GM12878 (cell line): ENCODE data around the gene PDZD2. TPM values are rescaled to one million over a fixed set of nuclear protein-coding genes. Genes with fewer than 3 reads are reported as not detected.

ENCODE experiments used
- ATAC-seq: fragments of 200-7000 bp; cut with Tn5 transposase; 3 replicates; pipeline ENCODE4 v1.9.1; 2020; ENCODE audit warnings: mild to moderate bottlenecking, moderate library complexity
- BruUV-seq: library from RNA; stranded (reverse); fragments of 400-500 nt; replicated peaks from 2 replicates; lab custom pipeline; 2021; lab: Mats Ljungman, UMichigan
- CTCF ChIA-PET: fragments of 300-600 bp; sonication (Branson Sonifier 250); formaldehyde crosslinking; extraction: SDS; loops from one replicate; lab custom pipeline; 2021; ENCODE audit warnings: inconsistent platforms; lab: Yijun Ruan, JAX
- POLR2A ChIA-PET: fragments of 350-600 bp; formaldehyde crosslinking; extraction: SDS; loops from one replicate; lab custom pipeline; 2021; ENCODE audit warnings: inconsistent platforms; lab: Charles Lee
- RAD21 ChIA-PET: fragments of 300-600 bp; sonication (Branson Sonifier 250); formaldehyde crosslinking; loops from one replicate; lab custom pipeline; 2023; ENCODE audit warnings: antibody characterized with exemption; ENCODE audit not compliant: unreplicated experiment; lab: Charles Lee
- SMC1A ChIA-PET: fragments of 300-600 bp; sonication (Branson Sonifier 250); formaldehyde crosslinking; loops from one replicate; lab custom pipeline; 2023; ENCODE audit not compliant: unreplicated experiment, uncharacterized antibody; lab: Charles Lee
- DNase-seq: peaks from one replicate; pipeline ENCODE4 v3.0.0-alpha.2; 2011; ENCODE audit warnings: low read depth, low spot score
- FAIRE-seq: peaks from 3 replicates; lab custom pipeline; 2011; peaks lifted over from hg19 to GRCh38; lab: Jason Lieb, UNC
- H2AFZ ChIP-seq: 2 replicates; pipeline ENCODE4 v1.6.0; 2011; ENCODE audit warnings: low read depth, low read length, control low read depth; ENCODE audit not compliant: control insufficient read depth
- H3K27ac ChIP-seq: 2 replicates; pipeline ENCODE4 v1.5.1; 2011; ENCODE audit warnings: control low read depth; ENCODE audit not compliant: control insufficient read depth, insufficient read depth
- H3K27me3 ChIP-seq, 2 experiments: replicated peaks in 1 of 2; 2 replicates each; pipeline versions ENCODE4 v1.6.0 to v1.6.1; 2011; ENCODE audit warnings: low read length in 1 of 2; ENCODE audit not compliant: control insufficient read depth in 2 of 2, insufficient read depth in 2 of 2
- H3K36me3 ChIP-seq, 2 experiments: 2 replicates each; pipeline ENCODE4 v1.5.1; 2011; ENCODE audit warnings: low read length in 1 of 2; ENCODE audit not compliant: control insufficient read depth in 2 of 2, insufficient read depth in 2 of 2
- H3K4me1 ChIP-seq: 2 replicates; pipeline ENCODE4 v1.6.1; 2011; ENCODE audit warnings: mild to moderate bottlenecking, low read length, moderate library complexity, mixed read lengths; ENCODE audit not compliant: control insufficient read depth, insufficient read depth
- H3K4me2 ChIP-seq: 2 replicates; pipeline ENCODE4 v1.6.0; 2011; ENCODE audit warnings: control low read depth; ENCODE audit not compliant: control insufficient read depth, insufficient read depth
- H3K4me3 ChIP-seq: fragments of 200-600 bp; sonication (generic); 2 replicates; pipeline ENCODE4 v1.5.1; 2016
- H3K79me2 ChIP-seq: 2 replicates; pipeline ENCODE4 v1.6.0; 2011; ENCODE audit warnings: low read length; ENCODE audit not compliant: control insufficient read depth, insufficient read depth
- H3K9ac ChIP-seq: 2 replicates; pipeline ENCODE4 v1.8.0; 2011; ENCODE audit warnings: low read length, control low read depth, mixed read lengths; ENCODE audit not compliant: control insufficient read depth, insufficient read depth
- H3K9me3 ChIP-seq: replicated peaks from 3 replicates; pipeline ENCODE4 v1.5.1; 2011; ENCODE audit warnings: mild to moderate bottlenecking, low read length; ENCODE audit not compliant: control insufficient read depth, insufficient read depth
- H4K20me1 ChIP-seq: 2 replicates; pipeline ENCODE4 v1.6.0; 2011; ENCODE audit not compliant: control insufficient read depth, insufficient read depth
- ETV6 ChIP-seq, 2 experiments: fragments of 450-650 bp in 1 of 2; IDR thresholded peaks in 1 of 2; conservative IDR thresholded peaks in 1 of 2; 2 replicates each; pipeline ENCODE4 v1.6.1; 2014; ENCODE audit warnings: antibody characterized with exemption in 1 of 2, borderline replicate concordance in 1 of 2, low read depth in 1 of 2, mild to moderate bottlenecking in 1 of 2, moderate library complexity in 1 of 2
- JUND ChIP-seq: IDR thresholded peaks from 2 replicates; pipeline ENCODE4 v1.6.1; 2012; ENCODE audit warnings: low read depth, mild to moderate bottlenecking, low read length, improper control_type of control experiment, moderate library complexity
- SPI1 ChIP-seq: IDR thresholded peaks from 2 replicates; pipeline ENCODE4 v1.6.1; 2011; ENCODE audit warnings: low read depth, mild to moderate bottlenecking, low read length, moderate library complexity, borderline replicate concordance; ENCODE audit not compliant: insufficient read depth
- TCF7 ChIP-seq: IDR thresholded peaks from 2 replicates; pipeline ENCODE4 v1.6.1; 2014; ENCODE audit warnings: antibody characterized with exemption, borderline replicate concordance
- YY1 ChIP-seq: IDR thresholded peaks from 2 replicates; pipeline ENCODE4 v1.6.1; 2011; ENCODE audit warnings: low read depth, mild to moderate bottlenecking, low read length
- ZNF217 ChIP-seq: fragments of 450-650 bp; IDR thresholded peaks from 2 replicates; pipeline ENCODE4 v1.6.1; 2017; ENCODE audit warnings: antibody characterized with exemption, mild to moderate bottlenecking
- ZNF622 ChIP-seq: fragments of 450-650 bp; IDR thresholded peaks from 2 replicates; pipeline ENCODE4 v1.6.1; 2017; ENCODE audit warnings: mild to moderate bottlenecking, inconsistent platforms
- WGBS: methylation state at CpG from one replicate; pipeline ENCODE4 v1.1.6; 2016; ENCODE audit warnings: low lambda C conversion rate; ENCODE audit not compliant: insufficient replicate concordance, insufficient coverage; ENCODE audit errors: missing lambda C conversion rate; 5-methylcytosine and 5-hydroxymethylcytosine counted together
- in situ Hi-C: fragments of 300-500 bp; cut with MboI; formaldehyde crosslinking; loops from 9 replicates; pipeline ENCODE4 v1.14.3; 2018; ENCODE audit warnings: mixed read lengths
- intact Hi-C: fragments of 100-400 bp; cut with micrococcal nuclease; formaldehyde crosslinking; loops from one replicate; pipeline ENCODE4 v1.14.2; 2022; ENCODE audit not compliant: unreplicated experiment
- polyA plus RNA-seq, 11 experiments: library from polyadenylated mRNA; depleted of rRNA in 4 of 11; unstranded in 6 of 11; stranded (reverse) in 5 of 11; fragments of >200 nt; fragmentation: Nextera tagmentation in 4 of 11; fragmentation: Illumina TruSeq in 1 of 11; extraction: Ambion mirVana in 4 of 11; extraction: Trizol in 1 of 11; gene quantifications; 1 replicate in 1 of 11; 2 replicates in 10 of 11; pipeline versions ENCODE4 v1.2.1 to v1.2.3, GENCODE V29; 2011 to 2016; ENCODE audit warnings: inconsistent platforms in 2 of 11, missing spikeins in 2 of 11, low read depth in 1 of 11
- total RNA-seq, 4 experiments: library from RNA; depleted of rRNA in 3 of 4; stranded (reverse); fragments of >200 nt in 3 of 4; fragmentation: Illumina TruSeq in 1 of 4; extraction: Trizol in 1 of 4; gene quantifications; 2 replicates each; pipeline versions ENCODE4 v1.2.1 to v1.2.3, GENCODE V29; 2013 to 2021
- TF ChIP-seq, protein P1 (sequence below): fragments of 450-650 bp; IDR thresholded peaks from 2 replicates; pipeline ENCODE4 v1.6.1; 2017; ENCODE audit warnings: antibody characterized with exemption, mild to moderate bottlenecking, moderate library complexity
- TF ChIP-seq, protein P2 (sequence below): IDR thresholded peaks from 2 replicates; pipeline ENCODE4 v1.6.1; 2012; ENCODE audit warnings: low read depth, low read length, improper control_type of control experiment
- TF ChIP-seq, protein P3 (sequence below): fragments of 150-350 bp; IDR thresholded peaks from 2 replicates; pipeline ENCODE4 v1.6.1; 2016; ENCODE audit warnings: low read depth, low read length

The PDZD2 gene
- total and polyA plus RNA-seq, 10 of the 15 experiments (the other 5 are each of a cell fraction or from before 2014, with no cell fraction given): 0.01 to 0.58 (median 0.29) TPM; not detected in 3

DNA sequence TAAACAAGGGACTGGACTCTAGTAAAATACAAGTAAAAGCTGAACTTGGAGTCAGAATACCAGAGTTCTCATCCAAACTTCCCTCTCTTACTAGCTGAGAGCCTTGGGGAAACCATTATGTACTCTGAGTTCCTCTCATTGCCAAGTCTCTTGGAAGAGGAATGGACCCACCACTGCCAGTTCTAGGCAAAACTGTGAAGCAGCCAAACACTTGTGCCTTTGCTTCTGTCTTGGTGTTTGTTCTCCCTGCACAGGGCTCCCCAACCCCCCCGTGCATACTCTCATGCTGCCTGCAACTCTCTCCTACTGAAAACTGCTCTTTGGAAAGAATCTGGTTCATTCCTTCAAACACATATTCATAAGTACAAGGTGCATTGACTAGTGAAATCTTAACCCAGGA, 102.6 kb downstream of the PDZD2 start (continued):
- TF ChIP-seq, protein P1, sequence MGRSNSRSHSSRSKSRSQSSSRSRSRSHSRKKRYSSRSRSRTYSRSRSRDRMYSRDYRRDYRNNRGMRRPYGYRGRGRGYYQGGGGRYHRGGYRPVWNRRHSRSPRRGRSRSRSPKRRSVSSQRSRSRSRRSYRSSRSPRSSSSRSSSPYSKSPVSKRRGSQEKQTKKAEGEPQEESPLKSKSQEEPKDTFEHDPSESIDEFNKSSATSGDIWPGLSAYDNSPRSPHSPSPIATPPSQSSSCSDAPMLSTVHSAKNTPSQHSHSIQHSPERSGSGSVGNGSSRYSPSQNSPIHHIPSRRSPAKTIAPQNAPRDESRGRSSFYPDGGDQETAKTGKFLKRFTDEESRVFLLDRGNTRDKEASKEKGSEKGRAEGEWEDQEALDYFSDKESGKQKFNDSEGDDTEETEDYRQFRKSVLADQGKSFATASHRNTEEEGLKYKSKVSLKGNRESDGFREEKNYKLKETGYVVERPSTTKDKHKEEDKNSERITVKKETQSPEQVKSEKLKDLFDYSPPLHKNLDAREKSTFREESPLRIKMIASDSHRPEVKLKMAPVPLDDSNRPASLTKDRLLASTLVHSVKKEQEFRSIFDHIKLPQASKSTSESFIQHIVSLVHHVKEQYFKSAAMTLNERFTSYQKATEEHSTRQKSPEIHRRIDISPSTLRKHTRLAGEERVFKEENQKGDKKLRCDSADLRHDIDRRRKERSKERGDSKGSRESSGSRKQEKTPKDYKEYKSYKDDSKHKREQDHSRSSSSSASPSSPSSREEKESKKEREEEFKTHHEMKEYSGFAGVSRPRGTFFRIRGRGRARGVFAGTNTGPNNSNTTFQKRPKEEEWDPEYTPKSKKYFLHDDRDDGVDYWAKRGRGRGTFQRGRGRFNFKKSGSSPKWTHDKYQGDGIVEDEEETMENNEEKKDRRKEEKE: no peak
- TF ChIP-seq, protein P2, sequence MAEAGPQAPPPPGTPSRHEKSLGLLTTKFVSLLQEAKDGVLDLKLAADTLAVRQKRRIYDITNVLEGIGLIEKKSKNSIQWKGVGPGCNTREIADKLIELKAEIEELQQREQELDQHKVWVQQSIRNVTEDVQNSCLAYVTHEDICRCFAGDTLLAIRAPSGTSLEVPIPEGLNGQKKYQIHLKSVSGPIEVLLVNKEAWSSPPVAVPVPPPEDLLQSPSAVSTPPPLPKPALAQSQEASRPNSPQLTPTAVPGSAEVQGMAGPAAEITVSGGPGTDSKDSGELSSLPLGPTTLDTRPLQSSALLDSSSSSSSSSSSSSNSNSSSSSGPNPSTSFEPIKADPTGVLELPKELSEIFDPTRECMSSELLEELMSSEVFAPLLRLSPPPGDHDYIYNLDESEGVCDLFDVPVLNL: no peak
- no peak for TF ChIP-seq ZNF217
- TF ChIP-seq SPI1: no peak
- no peak for TF ChIP-seq YY1

DNA sequence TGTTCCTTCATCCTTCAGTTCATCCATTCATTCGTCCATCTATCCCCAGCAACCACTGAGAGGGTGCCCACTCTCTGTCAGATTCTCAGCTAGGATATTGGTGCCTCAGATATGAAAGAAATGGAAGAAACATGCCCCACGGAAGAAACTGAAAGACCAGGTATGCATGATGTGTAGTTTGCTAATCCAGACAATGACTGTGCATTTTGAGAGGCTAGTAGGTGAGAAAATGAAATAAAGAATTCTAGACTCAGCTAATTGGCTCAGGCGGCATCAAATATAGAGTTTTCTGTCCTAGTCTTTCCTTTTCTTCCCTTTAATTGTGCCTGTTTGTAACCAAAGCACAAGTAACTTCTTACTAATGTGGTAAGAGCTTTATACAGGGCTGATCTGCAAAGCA, 104.7 kb downstream of the PDZD2 start:
- Histone ChIP-seq H2AFZ (no peak overlapping the region), H3K36me3 (no peaks in the 10 kb centered on the region), H3K4me3 (no peak overlapping the region), H3K4me2 (no peak overlapping the region), H3K27ac (no peak overlapping the region), H4K20me1 (no peaks in the 10 kb centered on the region), H3K79me2 (no peaks in the 10 kb centered on the region), H3K4me1 (no peaks in the 10 kb centered on the region), H3K27me3 (no peaks in the 10 kb centered on the region), H3K9me3 (no peaks in the 10 kb centered on the region), H3K9ac (no peak overlapping the region)
- BruUV-seq: no TSS peak
- CTCF ChIA-PET: no interaction called here
- FAIRE-seq (no peak), ATAC-seq (no peak), DNase-seq (no peak)
- RAD21 ChIA-PET: no interaction called here
- WGBS: 0% methylated on average over 3 of the region's 3 CpGs
- in situ Hi-C loops (no loop called here), intact Hi-C loops (no loop called here)
- SMC1A ChIA-PET: no interaction called here
- no peak for TF ChIP-seq ZNF622
- TF ChIP-seq TCF7: no peak
- no peak for TF ChIP-seq ETV6 (conservative IDR thresholded peaks at IDR 0.05 in 1 of 2, IDR thresholded peaks at IDR 0.05 in 1 of 2; ENCODE audit: borderline replicate concordance in 1 of 2, low read depth in 1 of 2)
- TF ChIP-seq JUND: no peak
- TF ChIP-seq, protein P1: no peak
- TF ChIP-seq, protein P3, sequence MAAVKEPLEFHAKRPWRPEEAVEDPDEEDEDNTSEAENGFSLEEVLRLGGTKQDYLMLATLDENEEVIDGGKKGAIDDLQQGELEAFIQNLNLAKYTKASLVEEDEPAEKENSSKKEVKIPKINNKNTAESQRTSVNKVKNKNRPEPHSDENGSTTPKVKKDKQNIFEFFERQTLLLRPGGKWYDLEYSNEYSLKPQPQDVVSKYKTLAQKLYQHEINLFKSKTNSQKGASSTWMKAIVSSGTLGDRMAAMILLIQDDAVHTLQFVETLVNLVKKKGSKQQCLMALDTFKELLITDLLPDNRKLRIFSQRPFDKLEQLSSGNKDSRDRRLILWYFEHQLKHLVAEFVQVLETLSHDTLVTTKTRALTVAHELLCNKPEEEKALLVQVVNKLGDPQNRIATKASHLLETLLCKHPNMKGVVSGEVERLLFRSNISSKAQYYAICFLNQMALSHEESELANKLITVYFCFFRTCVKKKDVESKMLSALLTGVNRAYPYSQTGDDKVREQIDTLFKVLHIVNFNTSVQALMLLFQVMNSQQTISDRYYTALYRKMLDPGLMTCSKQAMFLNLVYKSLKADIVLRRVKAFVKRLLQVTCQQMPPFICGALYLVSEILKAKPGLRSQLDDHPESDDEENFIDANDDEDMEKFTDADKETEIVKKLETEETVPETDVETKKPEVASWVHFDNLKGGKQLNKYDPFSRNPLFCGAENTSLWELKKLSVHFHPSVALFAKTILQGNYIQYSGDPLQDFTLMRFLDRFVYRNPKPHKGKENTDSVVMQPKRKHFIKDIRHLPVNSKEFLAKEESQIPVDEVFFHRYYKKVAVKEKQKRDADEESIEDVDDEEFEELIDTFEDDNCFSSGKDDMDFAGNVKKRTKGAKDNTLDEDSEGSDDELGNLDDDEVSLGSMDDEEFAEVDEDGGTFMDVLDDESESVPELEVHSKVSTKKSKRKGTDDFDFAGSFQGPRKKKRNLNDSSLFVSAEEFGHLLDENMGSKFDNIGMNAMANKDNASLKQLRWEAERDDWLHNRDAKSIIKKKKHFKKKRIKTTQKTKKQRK: no peak
- POLR2A ChIA-PET: no interaction called here
